Fibroblast of peridontal ligament (primary cell): ENCODE data around the gene DNAH6.
"Not testable (repeated sequence)": the region's sequence is repeated elsewhere in the genome, so short reads cannot be mapped to it uniquely, and the experiment has no call there.

Experiments
- DNase-seq: peaks from one replicate; pipeline ENCODE4 v3.0.0-alpha.2; 2010; ENCODE audit errors: extremely low read depth

Gene DNAH6

DNA sequence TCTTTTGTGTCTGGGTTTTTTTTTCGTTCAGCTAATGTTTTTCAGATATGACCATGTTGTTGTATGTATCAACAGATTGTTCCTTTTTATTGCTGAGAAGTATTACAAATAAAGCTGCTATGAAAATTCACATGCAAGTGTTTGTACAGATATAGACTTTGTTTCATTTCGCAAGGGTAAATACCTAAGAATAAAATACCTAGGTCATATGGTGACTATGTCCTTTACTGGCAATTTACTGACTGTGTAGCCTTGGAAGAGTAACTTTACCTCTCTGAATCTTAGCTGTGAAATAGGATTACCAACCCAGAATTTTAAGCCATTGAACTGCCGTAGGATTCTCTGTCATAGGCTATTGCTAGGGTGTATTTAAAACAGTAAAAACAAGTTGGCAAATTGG, 19.0 kb upstream of the DNAH6 start:
- no peak for DNase-seq

DNA sequence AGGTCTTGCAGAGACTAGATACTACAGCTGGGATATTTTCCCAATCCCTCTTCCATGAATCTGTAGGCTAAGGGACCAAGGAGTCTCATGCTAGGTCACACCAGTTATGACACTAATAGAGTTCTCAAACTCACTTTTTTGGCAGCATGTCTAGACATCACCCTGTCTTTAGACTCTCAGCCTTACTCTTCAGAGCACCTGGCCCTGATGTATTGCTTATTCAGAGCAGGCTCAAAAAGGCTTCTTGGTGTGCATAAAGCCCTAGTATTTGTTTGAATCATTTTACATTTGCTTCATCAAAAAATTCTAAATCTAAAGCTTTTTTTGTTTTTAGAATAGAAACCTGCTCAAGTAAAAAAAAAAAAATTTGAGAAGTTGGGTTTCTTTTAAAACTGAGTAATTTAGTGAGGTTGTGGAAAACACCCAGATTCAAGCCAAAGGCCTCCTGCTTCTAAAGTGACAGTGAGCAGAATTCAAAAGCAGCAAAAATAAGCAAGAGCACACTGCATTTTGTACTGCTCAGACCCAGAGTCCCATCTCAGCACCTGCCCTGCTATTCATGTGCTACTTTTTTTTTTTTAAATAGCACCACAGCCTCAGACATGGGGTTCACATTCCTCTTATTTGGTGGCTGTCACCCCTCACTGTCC, 18.0 kb upstream of the DNAH6 start:
- DNase-seq, result no peak

DNA sequence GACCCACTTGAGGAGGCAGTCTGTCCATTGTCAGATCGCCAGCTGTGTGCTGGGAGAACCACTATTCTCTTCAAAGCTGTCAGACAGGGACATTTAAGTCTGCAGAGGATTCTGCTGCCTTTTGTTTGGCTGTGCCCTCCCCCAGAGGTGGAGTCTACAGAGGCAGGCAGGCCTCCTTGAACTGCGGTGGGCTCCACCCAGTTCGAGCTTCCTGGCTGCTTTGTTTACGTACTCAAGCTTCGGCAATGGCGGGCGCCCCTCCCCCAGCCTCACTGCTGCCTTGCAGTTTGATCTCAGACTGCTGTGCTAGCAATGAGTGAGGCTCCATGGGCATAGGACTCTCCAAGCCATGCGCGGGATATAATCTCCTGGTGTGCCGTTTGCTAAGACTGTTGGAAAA, 5.3 kb upstream of the DNAH6 start:
- not testable (repeated sequence) for DNase-seq

DNA sequence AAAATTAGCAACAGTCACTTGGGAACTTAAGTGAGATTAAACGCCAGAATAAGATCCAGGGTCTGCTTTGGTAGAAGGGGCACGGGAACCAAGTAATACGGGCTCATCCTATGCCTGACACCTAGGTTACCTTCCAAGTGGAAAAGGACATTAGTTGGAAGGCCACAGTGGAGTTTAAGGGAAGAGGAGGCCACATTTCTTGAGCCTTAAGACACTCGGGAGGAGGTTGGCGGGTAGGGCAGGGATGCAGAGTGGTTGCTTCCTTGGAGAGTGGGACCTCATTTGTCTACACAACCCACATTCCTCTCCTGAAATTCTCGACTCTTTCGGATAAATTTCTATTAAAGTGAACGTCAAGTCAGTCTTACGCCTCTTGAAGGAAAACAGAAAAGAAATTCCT, 510 bp upstream of the DNAH6 start:
- DNase-seq, result no peak

DNA sequence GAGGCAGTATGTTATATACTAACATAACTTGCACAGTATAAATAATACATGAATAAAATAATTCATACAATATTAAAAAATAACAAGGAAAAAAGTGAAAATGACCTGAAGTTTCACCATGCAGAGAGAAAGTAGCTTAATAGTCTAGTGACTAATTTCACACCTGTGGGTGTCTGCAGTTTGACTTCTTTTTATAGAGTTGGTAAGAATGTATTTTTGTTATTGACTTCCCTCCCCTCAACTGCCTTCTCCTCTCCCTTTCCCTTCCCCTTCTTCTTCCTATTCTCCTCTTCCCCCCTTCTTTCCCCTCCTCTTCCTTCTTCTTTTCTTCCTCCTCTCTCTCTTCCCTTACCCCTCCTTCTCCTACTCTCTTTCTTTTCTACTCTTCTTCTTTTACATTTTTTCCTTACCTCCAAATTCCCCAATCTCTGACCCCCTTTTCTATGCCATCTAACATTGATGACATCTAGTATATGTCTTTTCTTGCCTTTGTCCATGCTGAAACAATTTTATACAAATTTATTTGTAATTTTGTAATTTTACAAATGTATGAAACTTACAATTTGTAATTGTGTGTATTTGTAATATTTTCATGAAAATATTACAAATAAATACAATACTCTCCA, 3.1 kb downstream of the DNAH6 start:
- DNase-seq, result no peak

DNA sequence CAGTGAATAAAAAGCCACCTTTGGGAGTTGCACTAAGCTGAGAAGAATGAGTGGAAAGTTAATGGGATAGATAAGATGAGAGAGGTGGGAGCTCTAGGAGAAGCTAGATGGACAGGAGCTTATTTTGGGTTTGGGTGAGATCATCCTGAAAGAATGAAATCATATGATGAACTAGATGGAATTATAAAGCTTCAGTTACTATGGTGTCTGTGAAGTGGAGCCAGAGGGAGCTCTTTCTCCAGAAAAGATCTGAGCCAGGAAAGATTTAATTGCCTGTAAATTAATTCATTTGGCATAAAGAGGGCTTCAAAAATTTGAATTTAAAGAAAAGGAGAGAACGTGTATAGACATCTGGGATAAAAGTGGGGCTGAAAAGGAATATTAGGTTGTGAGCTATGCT, 10.3 kb downstream of the DNAH6 start:
- DNase-seq, result peak; percentile 56

DNA sequence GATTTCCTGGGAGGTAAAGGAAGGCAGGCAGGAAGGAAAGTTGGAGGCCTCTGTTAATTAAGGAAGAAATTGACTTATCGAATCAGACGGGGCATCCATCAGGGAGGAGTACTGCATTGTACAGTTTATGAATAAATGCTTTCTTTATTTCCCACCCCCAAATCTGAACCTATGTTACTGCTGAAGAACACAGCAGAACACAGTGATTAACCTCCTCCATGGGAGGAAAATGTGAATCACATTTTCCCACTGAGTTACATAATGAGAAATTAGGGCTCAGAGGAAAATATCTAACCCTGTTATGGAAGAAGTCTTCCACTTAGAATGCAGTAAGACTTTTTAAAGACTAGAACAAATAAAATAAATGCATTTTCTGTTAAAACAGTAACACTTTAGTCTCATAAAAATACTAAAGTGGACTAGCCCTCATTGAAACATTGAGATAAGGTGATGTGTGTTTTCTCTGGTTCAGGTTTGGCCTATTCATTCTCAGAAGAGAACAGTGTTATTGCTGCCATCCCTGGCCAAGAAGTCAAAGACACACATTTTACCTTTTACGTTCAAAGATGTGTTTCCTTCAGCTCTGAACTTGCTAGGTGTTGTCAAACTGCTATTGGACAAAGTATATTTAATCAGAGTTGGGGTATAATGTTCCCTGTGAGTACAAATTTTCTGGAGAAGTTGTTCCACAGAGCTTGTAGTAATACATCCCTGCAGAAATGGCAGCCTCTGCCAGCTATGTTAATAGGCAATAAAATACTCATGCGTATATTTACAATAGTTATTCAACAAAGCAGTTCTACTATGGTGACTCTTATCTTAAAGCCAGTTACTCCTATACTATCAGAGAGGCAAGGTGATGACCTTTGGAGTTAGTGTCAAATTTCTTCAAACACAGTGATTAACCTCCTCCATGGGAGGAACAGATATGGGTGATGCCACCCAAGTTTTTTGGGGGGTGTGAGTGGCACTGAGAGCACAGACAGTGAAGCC, 11.1 kb downstream of the DNAH6 start:
- peak; percentile 40 for DNase-seq

DNA sequence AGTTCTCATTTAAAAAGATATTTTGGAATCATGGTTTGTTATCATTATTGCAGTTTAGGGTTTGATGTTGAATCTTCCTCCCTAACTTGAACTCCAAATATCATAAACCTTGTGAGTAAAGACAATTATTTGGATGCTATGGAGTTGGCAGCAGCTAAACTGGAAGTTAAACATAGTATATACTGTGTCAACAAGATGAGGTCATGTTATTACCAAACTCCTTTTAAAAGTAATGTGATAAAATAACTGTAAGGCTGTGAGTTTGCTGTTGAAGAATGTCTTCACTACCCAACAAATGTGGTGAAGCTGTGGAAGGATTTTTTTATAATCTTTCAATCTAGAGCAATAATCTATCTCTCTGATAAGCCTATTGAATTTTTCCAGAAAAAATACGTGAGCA, 16.0 kb downstream of the DNAH6 start:
- no peak for DNase-seq

DNA sequence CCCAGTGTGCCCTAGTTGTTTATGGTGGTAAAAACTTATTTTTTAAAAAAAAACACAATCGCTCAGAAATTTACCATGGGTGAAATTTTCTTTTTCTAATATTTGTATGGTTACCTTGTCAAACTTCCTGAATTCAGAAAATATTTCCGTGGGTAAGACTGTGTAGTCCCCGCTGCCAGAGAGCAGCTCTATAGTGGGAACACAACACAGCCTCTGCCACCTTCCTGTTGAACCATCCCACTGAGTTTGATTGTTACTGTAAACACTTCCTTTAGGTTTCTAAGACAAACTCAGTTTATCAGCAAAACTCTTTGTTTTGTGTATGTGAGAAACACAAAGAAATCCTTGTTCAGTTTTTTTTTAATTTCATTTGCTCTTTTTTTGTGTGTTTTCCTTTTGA, 17.9 kb downstream of the DNAH6 start:
- no peak for DNase-seq

DNA sequence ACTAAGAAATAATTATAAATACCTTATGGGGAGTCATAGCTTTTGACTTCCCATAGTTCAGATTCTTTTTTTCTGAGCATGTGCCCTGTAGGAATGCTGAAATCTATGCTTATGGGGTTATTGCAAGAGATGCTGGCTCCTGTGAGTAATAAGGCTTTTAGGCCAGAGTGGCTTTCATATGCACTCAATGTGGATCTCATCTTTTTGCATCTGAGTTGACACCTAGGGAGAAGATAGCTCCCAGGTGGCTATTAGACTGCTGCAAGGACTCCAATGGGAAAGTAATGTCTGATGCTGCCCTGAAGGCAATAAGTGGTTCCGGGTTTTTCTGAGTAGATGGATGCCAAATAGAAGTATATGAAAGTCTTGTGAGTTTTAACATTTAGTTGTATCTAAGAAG, 21.0 kb downstream of the DNAH6 start:
- no peak for DNase-seq

DNA sequence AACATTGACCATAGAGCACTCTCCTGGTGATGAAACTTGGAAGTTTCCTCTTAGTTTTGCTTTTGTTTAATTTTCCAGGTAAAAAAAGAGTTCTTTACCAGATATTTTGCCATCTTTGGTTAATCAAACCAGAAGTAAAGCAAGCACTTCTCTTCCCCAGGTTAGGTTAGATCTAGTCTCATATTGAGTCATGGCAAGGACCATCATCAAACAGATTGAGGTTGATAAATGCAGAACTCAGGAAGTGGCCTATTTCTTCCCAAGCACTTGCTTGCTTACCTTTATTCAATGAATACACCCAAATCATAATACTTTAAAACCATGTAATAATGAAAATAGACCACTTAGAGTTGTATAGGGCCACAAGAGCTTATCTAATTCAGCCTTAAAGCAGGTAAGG, 23.4 kb downstream of the DNAH6 start:
- DNase-seq, result no peak

DNA sequence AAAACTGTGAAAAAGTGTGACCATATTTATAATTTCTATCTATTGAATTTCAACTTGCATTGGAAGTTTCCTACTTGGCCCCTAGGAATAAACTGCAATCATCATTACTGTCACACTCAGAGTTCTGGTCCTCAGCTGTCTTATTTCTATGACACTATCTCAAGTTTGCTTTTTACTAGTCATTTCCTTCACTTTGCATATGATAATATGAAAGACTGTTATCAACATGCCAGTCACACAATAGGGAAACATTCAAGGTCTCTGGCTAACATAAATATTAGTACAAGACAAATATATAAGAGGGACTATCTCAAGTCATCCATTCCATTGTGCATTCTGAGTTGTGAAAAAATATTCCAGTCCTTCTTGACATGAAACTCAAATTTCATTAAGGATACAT, 28.7 kb downstream of the DNAH6 start:
- DNase-seq, result no peak

DNA sequence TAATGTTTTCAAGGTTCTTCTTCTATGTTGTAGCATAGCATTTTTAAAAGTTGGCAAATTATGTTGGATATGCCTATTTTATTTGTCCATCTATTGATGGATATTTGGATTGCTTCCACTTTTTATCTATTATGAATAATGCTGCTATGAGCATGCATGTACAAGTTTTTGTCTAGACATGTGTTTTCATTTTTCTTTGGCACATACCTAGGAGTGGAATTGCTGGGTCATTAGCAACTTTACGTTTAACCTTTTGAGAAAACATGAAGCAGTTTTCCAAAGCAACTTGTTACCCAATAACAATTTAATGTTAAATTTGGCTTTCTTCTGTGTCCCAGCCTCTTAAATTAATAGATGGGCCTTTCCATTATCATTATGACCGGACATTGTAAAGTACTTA, 30.3 kb downstream of the DNAH6 start:
- DNase-seq, result no peak

DNA sequence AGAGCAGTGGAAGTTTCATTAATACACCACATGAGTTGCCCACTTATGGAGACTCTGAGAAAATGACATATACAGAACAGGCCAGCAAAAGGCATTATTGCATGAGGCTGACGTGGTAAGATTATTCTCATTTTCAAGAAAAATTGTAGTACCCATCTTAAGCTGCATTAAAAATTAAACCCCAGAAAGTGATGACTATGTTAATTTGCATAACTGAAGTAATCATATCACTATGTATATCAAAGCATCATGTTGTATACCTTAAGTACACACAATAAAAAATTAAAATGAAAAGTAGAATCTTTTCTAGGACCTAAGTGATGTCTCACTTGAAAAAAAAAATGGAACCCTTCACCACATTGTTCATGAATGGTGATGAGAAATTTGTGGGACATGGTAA, 32.0 kb downstream of the DNAH6 start:
- no peak for DNase-seq

DNA sequence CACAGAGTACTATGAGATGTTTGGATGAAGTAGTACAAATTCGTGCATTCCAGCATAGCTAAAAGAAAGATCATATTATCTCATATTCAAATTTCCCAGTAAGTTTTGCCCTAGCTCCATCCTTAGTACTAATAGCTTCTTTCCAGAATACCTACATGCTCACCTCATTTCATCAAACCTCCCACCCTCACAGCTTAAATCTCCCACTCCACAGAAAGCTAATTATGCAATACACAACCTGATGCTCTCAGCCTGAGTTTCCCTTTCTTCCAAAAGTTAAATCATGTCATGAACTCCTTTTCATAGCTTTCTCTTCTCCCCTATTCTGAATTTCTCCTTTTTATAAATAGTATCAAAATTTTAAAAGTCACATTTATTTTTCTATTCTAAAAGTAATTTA, 34.6 kb downstream of the DNAH6 start:
- no peak for DNase-seq

DNA sequence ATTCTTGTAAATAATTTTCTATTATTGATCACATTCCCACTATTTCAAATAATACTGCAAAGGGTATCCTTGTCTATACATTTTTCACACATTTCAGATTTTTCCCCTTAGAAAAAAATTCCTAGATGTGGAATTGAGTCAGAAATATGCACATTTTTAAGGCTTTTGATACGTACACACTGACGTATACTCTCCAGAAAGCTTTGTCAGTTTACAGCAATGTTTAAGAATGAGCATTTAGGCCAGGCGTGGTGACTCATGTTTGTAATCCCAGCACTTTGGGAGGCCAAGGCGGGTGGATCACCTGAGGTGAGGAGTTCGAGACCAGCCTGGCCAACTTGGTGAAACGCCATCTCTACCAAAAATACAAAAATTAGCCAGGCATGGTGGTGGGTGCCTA, 35.2 kb downstream of the DNAH6 start:
- not testable (repeated sequence) for DNase-seq

DNA sequence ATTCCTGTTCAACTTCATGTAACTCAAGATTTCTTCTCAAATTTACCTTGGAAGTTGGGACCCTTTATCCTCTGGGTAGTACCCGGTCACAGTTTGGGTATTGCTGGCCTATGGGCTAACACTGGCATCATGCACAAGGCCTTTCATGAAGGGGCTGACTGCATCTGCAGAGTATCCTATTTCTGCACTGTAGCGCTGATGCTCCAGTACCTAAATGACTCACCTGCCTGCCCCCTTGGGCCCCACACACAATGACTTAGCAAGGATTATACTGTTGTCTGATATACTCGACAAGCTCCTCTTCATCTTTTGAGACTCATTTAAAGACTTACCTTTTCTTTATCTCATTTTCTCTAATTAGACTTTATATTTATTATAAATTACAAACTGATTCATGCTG, 39.9 kb downstream of the DNAH6 start:
- DNase-seq, result no peak

DNA sequence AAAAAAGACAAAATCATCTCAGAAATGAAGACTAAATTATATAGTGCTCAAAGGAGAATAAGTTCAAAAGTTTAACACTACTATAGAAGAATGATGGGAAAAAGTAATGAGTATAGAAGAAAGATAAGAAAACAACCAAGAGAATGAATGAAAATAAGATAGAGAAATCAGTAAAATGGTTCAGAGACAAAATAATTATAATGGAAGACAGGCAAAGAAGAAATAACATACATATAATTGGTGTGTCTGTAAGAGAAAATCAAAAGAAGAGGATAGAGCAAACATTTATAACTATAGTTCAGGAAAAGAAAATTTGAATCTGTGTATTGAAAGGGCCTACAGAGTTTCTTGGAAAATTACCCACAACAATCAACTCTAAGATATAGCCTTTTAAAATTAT, 43.5 kb downstream of the DNAH6 start:
- no peak for DNase-seq

DNA sequence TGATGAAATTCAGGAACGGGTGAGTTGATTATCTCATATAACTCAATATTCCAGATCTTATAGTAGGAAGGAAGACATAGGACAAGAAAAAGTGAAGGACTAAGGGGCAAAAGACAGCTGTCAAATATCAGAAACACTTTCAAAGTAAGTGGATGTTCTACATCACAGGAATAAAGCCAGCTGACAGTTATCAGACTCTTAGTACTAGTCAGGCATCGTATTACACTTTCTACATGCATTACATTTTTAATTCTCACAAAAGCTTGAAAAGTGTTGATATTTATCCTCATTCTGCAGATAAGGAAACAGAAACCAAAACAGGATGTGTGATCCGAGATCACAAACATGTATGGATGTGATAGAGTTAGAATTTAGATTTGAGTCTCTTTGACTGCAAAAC, 63.4 kb downstream of the DNAH6 start:
- DNase-seq, result no peak

DNA sequence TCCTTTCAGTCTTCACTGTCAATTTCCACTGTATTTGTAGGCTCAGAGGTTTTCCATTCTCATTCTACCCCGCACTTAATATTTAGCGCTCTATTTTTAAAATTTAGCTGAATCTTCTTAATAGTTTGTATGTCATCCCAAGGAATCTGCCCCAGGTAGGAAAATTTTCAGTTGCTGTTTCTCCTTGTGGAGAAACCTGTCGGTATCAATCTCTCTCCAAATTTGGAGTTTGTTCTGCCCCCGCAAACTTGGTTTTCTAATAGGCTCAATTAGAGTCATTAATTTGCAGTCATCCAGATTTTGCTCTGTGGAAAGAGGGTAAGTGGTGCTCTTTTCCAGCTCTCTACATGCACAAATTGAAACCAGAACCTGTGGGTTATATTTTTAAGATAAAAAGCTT, 87.6 kb downstream of the DNAH6 start:
- no peak for DNase-seq

DNA sequence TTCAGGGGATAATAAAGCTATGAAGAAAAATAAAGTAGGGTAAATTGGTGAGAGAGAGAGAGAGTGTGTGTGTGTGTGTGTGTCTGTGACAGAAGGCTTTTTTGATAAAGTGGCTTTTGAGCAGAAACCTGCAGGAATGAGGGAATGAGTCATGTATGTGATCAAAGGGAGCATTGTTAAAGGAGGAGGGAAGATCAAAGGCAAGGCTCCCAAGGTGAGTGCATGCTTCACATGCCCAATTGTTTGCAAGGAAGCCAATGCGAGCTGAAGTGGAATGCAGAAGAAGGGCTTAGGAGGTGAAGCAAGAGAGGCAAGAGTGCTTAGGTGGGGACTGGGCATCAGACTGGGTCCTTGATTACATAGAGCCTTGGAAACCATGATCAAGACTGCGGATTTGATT, 96.8 kb downstream of the DNAH6 start:
- DNase-seq, result no peak

DNA sequence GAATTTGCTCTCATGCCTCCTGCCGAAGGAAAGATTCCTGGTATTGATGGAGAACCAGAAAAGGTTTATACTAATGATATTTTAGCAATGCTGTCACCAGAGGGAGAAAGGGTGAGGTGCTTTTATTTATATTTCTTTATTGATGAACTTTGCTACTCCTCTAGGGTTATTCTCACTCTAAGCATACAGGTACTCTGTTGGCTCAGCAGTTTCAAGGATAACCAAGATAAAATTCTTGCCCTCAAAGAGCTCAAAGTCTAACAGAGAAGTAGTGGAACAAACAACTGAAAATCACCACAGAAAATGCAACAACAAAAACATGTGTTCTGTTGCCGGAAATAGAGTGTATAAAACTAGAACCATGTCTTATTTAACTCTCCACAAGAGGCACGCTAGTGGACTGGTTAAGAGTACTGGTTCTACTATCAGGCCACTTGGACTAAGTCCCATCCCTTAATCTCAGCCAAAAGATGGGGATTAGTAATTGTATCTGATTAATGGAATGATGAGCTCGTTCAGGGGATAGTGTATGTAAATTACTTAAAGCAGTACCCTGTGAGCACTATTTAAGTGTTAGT, 103.6 kb downstream of the DNAH6 start:
- DNase-seq, result no peak

DNA sequence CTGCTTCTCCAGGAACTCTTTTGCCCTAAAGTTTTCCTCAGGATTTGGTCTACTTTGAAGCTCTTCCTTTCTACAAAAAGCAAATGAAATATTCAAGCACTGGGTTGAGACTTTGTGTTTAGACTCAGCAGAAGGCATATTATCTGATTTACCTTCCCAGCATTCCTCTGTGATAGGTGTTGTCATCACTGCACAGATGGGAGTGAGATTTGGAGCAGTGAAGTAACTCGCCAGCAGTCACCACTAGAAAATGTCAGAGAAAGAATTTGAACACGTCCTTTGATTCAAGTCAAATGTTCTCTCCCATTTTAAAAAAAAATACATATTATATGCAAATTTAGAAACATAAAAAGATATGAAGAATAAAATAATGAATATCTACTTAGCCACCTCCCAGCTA, 112.2 kb downstream of the DNAH6 start:
- no peak for DNase-seq
